Limb (tissue), 2 donors: Measurements from ENCODE around the gene CHST11.

Experiments used
- DNase-seq, 2 donors: peaks; one replicate each; pipeline ENCODE4 v3.0.0-alpha.2; 2016; ENCODE audit errors: extremely low spot score in 2 of 2

The CHST11 gene

GRCh38 chr12:104460041-104460719 is 3.4 kb downstream of the CHST11 start:
- no peak for DNase-seq

DNA sequence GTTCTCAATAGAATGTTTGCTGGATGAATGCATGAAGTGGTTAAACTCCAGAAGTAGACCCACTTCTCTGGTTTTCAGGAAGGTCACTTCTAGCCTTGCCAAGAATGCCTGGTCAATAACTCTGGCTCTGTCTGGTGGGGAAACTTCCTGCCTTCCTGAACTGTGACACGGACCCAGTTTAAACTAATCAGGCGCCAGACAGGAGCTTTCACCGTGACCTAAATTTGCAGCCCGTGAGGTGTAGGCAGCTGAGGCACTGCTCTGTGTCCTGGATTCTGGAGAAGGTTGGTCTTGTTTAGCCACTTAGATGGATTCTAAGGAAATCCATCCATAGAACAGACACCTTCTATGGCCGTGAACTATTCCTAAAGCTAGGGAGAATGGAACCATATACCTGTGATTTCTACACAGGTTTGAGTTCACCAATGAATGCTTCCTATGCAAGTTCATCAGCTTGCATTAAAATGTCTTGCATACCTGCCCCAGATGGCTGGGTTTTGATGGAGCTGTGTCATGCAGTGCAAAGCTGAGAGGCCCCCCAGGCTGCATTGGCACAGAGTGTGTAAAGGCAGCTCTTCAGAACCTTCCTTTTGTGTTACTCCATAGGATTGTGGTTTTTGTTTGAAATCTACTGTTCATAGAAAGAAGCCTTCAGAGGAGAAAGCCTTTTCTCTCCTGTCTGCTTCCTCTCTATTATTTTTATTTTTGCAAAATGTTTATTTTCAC is 4.4 kb downstream of the CHST11 start:
- DNase-seq: no peak

GRCh38 chr12:104462325-104462724 is 5.6 kb downstream of the CHST11 start:
- no peak for DNase-seq

- no peak for DNase-seq
Observed at GRCh38 chr12:104462931-104463339, 6.2 kb downstream of the CHST11 start.

DNA sequence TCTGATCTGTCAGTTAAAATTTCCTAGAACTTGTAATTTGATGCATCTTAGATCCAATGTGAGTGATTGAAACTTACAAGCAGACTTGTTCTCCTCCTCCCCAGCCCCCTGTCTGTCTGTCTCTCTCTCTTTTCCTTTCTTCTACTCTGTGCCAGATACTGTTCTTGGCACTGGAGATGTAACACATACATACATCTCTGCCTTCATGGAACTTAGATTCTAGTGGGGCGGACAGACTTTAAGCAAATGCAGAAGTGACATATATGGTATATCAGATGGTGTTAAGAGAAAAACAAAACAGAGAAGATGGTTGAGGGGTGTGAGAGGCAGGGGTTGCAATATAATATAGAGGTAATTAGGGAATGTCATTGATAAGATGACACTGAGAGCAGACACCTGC is 6.6 kb downstream of the CHST11 start:
- no peak for DNase-seq

GRCh38 chr12:104464899-104465298 is 8.2 kb downstream of the CHST11 start:
- no peak for DNase-seq

DNA sequence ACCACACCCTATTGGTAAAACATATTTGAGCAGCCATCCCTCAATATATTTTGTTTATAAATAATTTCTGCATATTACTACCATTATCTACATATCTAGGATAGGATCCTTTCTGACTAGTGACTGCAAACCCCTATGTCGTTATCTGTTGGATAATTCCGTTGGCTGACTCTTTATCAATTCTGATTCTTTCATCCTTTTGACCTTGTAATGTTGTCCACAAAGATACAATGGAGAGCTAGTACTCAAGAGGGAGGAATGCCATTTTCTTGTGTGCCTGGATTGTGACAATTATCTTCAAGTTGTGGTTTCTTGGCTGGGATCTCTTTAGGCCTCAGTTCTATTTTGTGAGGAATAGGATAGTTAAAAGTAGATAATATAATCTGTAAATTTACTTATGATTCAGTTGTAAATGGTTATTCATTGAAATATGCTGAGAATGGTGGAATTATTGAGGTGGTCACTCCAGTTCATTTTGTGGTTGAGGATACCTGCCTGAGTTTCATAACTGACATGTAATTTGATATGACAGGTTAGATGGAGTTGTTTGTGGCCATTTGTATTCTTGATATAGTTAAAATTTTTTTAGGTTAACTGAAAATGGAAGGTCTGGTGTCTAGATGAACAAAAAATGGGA is 10.1 kb downstream of the CHST11 start:
- no peak for DNase-seq

DNA sequence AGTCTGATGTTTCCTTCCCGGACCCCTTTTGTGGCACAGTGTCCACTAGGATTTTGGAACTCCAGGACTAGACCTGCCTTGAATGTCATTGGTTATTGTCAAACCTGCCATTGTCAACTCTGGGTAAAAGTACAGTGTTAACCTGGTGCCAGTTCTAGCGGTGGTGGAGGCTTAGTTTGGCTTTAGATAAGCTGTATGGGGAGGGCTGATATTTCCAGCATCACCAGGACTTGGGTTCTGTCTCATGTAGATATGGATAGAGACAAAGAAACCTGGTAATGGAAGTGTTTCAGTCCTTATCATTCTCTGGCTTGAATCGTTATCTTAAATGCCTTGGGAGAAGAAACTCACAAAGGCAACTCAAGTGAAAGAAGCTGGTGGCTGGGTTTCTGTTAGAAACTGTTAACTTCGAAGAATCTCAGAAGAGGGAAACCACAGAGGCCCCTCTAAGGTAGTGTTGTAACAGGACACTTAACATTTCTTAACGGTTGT is 10.6 kb downstream of the CHST11 start:
- no peak for DNase-seq

- DNase-seq: no peak
Observed at GRCh38 chr12:104468371-104468770, 11.6 kb downstream of the CHST11 start.

GRCh38 chr12:104469066-104469465 is 12.3 kb downstream of the CHST11 start:
- DNase-seq: no peak

GRCh38 chr12:104469523-104469922 is 12.8 kb downstream of the CHST11 start:
- DNase-seq: no peak

- DNase-seq: no peak
Observed at GRCh38 chr12:104470521-104470920, 13.8 kb downstream of the CHST11 start.

DNA sequence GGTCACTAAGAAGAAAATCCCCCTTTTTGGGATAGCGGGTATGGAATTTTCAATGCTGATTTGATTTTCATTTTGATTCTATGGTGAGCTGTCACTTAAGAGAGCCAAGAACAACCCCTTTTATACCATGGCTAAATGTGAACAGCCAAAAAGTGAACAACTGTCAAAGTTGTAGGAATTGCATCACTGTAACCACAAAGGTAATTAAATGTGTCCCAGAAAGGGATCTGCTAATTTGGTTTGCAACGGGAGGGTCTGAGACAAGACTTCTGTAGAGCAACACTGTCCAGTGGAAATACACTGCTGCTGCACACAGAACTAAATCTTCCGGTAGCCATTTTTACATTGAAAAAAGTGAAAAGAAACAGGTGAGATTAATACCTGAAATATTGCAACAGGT is 14.6 kb downstream of the CHST11 start:
- no peak for DNase-seq

DNA sequence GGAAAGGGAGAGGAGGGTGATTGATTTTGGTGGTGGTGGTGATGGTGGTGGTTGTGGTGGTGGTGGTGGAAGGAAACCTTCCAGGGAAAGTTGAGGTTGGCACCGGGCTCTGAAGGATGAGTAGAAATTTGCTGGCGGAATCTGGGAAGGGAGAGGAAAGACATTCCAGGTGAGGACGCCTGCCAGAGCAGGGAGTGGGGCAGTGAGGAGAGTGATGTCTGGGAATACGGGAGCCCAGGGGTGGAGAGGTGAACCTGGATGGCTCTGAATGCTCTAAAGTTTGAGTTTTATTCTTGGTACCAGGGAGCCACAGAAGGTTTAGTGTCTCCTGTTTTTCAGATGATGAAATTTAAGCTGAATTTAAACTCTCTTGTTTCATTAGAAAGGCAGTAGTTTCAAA is 16.0 kb downstream of the CHST11 start:
- no peak for DNase-seq

DNA sequence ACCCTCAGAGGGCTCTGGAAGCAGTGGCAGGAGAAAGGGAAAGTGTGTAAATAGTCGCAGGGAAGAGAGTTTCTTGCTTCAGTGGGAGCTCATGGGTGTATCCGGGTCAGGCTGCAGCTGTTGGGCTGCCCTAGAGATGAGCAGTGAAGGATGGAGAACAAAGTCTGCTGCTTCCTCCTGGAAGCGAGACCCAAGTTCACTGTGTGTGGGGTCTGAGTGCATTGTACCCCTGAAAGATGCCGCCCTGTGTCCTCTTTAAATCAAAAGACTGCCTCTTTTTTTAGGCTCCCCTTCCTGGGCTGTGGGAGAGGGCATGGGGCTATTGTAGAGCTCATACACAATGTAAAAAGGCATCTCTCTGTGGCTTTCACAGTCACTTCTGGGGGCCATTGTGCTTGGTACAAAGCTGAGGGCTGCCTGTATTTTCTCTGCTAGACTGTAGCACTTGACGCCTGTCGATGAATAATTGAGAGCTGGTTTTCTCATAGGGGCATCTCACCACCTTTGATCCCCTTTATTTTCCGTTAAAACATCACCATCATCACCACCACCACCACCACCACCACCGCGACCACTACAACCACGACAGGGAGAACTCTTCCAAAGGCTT is 16.7 kb downstream of the CHST11 start:
- no peak for DNase-seq

GRCh38 chr12:104475271-104475670 is 18.5 kb downstream of the CHST11 start:
- no peak for DNase-seq

GRCh38 chr12:104477510-104478390 is 21.0 kb downstream of the CHST11 start:
- no peak for DNase-seq

DNA sequence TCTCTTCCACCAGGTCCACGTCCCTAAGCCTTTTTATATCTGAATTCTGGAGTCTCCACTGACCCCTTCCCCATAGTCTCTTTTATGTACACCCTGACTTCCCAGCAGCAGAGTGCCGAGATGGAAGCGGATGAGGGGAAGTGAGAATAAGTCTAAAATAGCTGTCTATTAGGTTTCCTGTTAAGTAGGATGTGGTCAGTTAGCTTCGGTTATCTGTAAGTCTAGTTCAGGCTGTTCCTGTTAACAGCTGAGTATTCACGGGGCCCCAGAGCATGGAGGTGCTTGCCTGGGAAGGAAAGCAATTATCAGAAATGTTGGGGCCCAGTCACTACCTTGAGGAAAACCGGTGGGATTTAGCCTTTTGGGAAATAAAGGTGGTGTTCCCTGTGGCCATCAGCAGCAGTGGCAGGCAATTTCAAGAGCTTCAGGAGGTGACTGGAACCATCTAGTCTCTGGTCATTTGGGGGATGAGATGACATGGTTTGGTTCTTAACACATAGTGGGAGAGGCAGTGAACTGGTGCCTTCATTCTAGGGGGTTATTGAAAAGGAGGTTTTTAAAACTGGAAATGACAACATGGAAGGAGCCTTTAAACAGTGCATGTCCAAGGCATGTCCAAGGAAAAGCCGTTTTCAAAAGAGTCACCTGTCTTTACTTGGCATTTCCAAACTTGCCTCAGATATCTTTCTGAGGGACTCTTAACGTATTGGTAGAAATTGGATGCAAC is 21.8 kb downstream of the CHST11 start:
- no peak for DNase-seq

DNA sequence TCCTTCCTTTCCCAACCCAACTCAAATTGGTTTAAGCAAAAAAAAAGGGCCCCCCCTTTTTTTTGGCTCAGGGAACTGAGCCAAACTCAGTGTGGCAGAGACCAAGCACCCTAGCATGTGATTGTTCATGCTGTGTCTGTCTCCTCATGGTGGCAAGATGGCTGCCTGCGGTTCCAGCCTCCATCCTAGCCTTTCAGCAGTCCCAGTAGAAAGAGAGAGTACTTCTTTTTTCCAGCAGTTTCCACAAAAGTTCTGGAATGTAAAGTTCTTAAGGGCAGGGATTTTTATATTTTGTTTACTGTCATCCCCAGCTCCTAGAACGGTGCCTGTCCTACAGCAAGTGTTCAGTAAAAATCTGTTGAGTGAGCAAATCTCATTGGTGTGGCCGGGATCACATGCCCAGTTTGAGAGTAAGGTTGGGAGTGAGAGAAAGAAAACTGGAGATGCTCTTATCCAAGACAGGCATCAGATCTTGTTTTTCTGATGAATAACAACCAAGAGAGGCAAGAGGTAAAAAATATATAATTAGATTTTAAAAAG is 22.4 kb downstream of the CHST11 start:
- no peak for DNase-seq

DNA sequence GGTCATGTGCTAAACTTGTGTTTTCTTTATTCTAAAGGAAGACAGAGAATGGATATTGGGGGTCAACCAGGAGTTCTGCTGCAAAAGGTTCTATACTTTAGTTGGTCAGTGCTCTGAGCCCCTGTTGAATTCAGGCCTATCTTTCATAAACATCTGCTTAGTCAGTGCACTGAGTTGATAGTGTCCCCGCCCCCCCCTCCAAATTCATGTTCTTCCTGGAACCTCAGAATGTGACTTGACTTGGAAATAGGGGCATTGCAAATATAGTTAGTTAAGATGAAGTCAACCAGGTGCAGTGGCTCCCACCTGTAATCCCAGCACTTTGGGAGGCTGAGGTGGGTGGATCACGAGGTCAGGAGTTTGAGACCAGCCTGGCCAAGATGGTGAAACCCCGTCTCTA is 23.3 kb downstream of the CHST11 start:
- DNase-seq: no peak
